Measurements from ENCODE around the gene CSTF2T.

Gene CSTF2T, protein sequence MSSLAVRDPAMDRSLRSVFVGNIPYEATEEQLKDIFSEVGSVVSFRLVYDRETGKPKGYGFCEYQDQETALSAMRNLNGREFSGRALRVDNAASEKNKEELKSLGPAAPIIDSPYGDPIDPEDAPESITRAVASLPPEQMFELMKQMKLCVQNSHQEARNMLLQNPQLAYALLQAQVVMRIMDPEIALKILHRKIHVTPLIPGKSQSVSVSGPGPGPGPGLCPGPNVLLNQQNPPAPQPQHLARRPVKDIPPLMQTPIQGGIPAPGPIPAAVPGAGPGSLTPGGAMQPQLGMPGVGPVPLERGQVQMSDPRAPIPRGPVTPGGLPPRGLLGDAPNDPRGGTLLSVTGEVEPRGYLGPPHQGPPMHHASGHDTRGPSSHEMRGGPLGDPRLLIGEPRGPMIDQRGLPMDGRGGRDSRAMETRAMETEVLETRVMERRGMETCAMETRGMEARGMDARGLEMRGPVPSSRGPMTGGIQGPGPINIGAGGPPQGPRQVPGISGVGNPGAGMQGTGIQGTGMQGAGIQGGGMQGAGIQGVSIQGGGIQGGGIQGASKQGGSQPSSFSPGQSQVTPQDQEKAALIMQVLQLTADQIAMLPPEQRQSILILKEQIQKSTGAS

DNA sequence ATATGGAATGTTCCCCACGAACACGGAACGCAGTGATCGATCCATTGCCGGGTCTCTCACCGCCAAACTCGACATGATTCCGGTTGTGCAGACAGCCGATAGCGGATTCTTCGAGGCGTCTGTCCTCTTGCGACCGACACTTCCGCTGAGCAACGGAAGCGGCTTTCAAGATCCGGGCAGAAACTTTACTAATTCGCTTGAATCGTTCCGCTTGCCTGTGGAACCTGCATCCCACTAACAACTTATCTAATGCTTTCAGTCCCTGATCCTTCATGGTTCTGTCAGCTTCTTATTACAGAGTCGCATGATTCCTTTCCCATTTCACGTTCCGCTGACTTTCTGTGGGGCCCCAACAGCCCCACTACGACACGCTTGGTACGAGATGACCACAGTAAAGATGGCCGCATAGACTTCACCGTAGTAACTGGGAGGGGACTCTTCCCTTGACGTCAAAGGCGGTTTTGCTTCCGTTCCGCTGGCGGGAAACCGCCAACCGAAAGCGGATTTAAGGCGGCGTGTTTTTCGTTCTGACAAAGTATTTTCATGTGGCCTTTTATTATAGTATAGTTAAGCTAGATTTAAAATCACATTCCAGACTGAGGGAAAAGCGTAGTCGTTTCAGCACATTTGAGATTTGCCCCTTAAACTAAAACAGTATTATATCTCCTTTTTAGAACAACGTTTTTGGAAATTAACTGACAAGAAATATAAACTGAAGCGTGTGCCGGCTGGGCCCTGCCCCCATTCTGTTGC lies at the start of gene CSTF2T:
Gene CSTF2T (minus strand): TSS at position 121 of the 753 bp plus-strand sequence. CDS start 46 bp downstream, at position 75.
- DNase-seq (ENCODE audit: low read depth): peak; percentile 79

DNA sequence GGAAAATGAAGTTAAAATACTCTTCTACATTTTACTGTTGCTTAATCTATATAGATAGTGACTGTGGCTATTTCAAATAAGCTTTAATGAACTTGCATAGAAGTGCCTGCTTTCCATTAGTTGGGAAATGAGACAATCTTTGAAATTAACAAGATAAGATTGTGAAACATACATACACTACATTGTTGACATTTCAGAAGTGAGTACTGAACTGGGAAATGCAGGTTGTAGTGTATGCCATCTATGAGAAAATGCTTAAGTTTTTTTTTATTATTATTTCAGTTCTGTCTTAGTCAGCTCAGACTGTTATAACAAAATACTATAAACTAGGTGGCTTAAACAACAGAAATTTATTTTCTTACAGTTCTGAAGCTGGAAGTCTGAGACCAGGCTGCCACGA lies 49.6 kb upstream of the CSTF2T start:
- DNase-seq (ENCODE audit: low read depth): no peak

DNA sequence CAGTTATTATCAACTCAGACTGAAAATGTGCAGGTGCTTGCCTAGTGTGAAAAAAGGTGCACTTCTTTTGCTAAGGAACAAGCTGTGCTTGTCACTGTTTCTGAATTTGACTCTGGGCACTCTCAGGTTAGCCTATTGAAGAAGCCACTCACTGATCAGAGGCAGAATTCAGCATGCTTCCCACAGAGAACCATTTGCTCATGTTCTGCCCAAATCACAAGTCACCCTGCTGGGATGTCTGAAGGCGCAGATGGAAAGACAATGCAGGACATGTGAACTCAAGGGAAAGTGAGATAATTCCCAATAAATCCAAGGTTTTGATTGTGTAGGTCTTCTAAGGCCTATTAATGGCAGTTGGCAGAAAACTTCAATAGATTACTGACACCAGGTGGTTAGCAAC lies 47.8 kb upstream of the CSTF2T start:
- no peak for DNase-seq (ENCODE audit: low read depth)

DNA sequence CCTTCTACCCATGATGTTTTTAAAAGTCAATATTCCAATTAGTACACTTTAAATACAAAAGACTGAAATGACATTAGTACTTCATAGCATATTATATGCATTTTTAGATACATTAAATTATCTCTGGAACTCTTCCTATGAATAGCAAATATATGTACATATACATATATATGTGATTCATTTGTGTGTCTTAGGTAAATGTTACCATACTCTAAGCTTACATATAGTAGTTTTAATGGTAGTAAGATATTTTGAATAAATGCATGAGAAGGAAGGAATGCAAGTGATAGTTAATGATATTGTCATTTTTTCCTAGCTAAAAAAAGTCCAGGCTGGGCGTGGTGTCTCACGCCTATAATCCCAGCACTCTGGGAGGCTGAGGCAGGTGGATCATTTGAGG lies 46.0 kb upstream of the CSTF2T start:
- DNase-seq (ENCODE audit: low read depth): no peak

DNA sequence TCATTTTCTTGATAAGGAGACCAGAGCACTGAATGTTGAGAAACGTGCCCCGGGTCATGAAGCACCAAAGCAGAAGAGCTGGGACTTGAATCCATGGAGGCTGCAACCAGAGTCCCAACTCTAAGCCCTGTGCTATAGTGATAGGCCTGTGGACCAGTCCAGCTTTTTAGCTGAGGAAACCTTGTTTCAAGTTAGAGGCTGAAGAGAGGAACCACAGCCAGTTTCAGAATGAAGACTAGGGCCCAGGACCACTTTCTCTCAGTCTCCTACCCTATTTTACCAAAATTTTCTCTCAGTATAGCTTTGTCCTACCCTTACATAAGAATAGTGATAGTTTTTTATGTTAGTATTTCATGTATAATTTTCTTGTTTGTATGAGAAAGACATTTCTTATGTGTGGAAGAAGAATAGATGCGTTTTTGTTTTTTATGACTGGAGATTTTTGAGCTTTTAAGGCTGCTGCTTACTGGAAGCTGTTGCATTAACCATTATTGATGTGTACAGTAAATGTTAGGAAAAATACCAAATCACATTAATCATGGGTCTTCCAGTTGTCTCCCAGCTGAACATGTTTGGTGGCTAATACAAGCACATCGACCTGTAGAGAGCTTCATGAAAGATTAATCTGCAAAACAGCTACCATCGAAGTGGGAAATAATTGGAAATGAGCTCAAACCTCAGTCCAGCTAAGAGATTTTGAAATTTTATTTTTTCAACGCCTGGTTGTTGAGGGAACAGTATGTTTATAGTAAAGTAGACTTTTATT lies 45.0 kb upstream of the CSTF2T start:
- DNase-seq (ENCODE audit: low read depth): no peak

DNA sequence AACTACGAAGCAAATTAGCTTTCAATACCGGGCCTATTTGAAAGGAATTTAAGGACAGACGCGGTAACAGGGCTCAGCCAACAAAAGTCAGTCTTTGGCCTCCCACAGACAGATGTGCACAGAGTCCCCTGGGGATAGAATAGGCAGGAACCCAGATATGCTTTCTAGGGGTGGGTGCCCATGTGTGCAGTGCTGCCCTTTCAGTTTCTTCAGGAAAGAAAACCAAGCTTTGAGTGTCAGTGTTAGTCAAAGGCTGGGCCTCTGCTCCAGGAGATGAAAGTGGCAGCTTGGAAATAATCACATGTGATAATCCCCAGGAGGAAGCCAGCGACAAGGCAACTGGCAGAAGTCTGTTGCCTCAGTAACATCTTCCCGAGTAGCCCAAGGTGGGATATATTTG lies 43.8 kb upstream of the CSTF2T start:
- no peak for DNase-seq (ENCODE audit: low read depth)

DNA sequence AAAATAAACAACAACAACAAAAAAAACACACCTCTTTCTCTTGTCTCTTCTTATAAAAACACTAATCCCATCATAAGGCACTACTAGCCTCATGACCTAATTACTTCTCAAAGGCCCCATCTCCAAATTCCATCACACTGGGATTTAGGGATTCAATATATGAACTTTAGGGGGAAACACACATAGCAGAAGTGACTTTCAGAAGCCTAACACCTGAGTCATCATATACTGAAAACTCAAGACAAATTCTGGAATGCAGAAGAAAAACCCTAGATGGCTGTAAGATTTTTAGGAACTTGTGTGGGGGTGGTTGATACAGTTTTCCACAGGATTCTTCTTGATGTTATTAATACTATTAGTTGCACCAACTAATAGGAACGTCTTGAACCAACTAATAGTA lies 33.7 kb upstream of the CSTF2T start:
- DNase-seq (ENCODE audit: low read depth): no peak

DNA sequence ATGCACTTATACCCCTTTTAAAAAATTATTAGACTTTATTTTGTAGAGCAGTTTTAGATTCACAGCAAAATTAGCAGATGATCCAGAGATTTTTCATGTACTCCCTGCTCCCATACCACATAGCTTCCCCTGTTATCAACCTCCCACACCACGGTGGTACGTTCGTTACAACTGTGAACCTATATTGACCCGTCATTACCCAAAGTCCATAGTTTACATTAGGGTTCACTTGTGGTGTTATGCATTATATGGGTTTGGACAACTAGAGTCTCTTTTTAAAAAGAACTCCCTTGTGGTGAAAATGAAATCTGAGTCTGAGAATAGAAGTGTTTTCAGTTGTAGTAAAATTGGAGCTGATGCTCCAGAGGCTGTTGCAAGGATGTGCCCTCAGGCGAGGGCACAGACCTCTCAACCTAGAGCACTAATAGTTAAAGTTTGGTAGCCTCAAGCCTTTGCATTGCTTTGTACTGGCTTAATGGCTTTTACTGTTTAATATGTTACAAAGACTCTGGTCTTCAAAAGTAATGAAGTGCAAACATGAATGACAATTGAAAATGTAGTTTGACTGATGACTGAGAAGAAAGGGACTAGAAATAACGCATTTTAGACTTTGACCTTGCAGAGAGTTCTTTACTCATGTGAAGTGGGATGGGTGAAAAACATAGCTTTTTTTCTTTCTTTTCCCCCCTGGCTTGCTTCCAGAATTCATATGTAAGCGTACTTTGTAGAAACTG lies 30.6 kb upstream of the CSTF2T start:
- no peak for DNase-seq (ENCODE audit: low read depth)

DNA sequence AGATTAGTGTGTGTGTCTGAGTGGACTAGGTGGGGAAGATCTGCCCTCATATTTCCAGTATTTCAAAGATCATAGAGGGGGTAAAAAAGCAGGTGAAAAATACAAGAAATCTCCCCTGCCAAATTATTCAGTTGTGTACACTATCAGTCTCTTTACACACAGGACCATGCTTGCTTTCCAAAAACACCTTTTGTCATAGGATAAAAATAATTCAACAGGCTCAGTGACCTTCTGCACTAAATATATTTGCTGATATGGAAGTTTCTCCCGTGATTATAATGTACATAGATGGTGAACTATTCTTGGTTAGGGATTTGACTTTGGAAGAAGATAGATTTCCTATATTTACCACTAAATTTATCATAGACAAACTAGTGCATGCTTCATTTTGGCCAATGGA lies 24.6 kb upstream of the CSTF2T start:
- DNase-seq (ENCODE audit: low read depth): no peak

DNA sequence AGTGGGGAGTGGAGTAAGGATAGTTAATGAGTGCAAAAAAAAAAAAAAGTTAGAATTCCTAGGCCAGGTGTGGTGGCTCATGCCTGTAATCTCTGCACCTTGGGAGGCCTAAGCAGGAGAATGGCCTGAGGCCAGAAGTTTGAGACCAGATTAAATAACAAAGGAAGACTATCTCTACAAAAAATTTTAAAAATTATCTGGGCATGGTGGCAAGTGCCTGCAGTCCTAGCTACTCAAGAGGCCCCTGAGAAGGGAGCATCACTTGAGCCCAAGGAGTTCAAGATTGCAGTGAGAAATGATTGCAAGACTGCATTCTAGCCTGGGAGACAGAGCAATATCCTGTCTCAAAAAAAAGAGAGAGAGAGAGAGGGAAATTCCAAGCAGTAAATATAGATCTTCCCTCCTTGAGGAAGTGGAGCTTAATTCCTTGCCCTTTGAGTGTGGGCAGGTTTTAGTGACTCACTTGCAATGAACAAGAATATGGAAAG lies 19.5 kb upstream of the CSTF2T start:
- no peak for DNase-seq (ENCODE audit: low read depth)

DNA sequence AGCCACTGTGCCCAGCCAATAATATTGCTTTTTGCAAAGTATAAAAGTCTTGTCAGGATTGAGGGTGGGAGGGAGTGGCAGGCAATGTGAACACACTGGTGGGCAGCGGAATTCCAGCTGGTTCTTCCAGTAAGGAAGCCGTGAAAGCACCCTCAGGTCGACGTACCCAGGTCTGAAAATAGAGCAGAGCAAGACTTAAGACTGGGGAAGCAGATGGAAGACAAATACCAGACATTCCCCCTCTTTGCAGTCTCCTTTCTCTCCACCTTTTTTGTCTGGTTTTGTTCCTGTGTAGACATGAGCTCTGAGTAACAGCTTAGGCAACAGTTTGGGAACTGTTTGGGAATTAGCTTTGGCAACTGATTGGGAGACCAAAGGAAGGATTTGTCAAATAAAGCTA lies 17.6 kb upstream of the CSTF2T start:
- no peak for DNase-seq (ENCODE audit: low read depth)

DNA sequence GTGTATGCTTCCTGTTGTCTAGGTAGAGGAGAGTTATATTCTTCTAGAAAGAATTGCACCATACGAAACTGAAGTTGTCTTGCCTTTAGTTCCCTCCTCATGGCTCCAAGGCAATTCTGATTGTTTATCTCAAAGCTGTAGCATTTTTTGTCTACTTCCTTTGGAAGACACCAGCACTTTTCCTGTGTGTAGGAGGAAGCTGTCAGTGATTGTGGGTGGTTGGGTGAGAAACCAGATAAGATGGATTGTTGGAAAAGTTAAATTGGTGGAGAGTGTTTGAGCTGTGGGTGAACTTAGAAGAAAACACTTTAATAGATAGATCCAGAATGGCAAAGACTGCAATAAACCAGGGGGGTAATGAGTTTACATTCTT lies 12.1 kb upstream of the CSTF2T start:
- no peak for DNase-seq (ENCODE audit: low read depth)

DNA sequence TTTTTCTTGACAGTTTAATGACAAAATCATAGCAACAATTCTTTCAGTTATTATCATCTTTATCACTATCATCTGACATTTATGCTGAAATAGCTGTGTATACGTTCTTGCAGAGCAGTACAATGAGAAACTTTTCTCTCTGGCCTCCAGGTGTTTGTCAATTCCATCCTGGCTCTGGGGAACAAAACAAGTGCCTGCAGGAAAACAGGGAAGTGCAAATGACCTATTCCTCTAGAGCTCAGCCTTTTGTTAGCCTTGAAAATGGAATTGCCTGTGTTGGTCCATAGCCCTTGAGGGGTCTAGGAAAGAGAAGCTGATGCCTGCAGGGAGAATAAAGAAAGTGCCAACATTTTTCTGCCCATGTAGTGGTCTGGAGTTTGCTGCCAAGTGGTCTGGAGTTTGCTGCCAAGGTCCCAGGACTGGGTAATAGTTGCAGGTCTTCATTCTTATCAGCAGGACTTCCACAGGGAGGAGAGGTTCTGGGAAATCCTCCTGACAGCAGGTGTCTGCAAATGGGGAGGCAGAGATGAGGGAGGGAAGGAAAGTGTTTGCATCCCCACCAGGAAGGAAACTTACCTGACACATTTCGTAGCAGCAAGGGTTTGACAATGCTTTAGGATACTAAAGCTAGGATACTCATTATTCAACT lies 10.1 kb upstream of the CSTF2T start:
- DNase-seq (ENCODE audit: low read depth): no peak

DNA sequence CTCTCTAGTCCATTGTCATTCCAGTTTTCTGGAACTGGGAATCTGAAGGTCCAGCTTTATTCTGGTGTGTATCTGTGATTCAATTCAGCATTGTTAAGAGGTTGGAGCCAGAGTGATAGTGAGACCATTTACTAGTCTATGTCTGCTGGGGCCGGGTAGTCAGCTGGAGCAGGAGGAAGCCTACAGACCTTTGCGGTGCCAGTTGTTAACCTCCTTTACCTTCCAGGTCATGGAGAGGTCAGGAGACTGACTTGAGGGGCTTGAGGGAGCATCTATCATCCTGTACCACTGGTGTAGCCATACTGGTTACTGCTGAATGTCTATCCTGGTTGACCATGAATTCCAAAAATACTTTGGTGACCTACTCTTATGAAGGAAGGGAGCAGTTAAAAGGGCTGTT lies 9.2 kb upstream of the CSTF2T start:
- no peak for DNase-seq (ENCODE audit: low read depth)

DNA sequence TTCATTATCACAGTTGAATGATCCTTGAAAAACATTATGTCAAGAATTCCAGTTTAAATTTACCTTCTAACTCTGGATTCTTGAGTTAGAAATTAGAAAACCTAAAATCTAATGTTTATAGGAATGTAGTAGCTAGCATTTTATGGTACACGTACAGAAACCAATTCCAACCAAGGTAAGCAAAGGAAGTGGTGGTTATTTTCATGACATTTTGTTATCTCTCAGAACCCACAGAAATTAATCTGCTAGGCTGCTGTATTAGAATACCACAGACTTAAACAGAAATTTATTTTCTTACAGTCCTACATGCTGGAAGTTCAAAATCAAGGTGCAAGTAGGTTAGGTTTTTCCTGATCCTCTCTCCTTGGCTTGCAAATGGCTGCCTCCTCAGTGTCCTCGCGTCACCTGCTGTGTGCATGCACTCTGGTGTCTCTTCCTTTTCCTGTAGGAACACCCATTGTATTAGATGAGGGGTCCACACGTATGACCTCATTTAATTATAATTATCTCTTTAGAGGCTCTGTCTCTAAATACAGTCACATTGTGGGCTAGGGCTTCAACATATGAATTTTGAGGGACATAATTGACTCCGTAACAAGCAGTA lies 8.5 kb upstream of the CSTF2T start:
- DNase-seq (ENCODE audit: low read depth): no peak

DNA sequence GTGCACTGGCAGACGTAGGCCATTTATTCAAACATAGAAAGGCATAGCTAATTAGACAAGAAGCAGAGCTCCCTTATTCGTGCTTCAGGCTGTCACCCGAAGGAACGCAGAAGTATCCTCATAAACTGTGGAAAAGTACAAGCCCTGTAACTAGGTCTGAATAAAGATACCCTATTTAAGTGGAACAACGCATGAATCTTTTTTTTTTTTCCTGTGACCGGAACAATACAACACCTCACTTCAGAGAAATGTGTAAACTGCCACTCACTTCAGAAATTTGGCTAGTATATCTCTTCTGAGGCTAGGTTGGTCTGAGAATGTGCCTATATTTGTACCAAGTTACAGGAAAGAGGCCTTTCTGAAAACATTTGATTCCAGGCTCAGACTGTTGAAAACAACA lies 8.0 kb upstream of the CSTF2T start:
- DNase-seq (ENCODE audit: low read depth): no peak

DNA sequence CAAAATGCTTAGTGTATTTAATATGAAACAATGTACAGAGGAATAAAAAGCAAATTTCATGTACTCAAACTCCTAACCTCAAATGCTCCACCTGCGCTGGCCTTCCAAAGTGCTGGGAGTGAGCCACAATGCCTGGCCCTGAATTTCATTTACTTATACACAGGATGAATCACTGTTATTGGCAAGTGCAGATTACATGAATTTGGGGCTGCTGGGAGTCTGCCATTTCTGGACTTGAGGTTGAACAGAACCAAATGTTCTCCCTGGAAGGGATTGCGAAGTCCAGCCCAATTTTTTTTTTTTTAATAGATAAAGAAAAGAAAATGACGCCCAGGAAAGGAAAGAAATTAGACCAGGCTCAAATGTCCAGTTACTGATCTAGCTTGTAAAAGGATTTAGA lies 6.8 kb upstream of the CSTF2T start:
- DNase-seq (ENCODE audit: low read depth): no peak

DNA sequence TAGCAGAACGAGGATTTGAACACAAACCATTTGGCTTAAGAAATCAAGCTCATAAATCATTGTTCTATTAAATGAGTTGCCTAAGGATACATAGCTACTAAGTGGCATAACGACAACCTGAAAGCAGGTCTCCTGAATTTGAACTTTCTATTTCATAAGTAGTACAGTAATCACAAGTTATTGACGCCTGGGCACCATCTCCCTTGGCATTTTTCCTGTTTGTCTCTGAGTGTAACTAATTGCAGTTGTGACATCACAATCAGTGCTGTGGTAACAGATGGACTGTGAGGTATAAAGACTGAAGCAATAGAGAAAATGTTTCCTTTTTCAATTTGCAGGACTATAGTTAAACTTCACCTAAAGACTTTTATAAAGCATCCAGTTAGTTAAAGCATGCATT lies 6.4 kb upstream of the CSTF2T start:
- DNase-seq (ENCODE audit: low read depth): no peak

DNA sequence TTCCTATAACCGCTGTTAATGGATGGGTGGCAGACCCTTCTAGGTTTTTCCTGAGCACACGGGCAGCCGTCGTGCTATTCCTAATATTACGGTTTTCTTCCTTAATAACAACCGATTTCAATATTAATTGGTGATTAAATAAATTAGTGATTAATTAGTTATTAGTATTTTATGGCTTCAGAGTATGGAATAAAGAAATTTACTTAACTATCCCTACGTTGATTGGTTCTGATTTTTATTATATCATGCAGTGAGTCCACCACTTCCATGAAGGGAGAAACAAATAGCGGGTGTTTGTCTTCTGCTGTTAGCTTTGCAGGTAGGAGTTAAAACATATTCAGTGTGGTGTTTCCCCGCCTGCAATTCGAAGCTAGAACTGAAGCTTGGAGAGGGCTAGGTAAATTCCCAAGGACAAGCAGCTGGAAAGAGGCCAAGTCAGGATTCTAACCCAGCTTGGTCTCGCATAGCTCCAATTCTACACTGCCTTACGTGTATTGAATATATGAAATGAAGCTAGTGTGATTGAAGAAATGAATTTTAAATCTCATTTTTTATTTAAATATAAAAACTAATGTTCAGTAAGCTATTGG lies 928 bp upstream of the CSTF2T start:
- DNase-seq (ENCODE audit: low read depth): no peak

DNA sequence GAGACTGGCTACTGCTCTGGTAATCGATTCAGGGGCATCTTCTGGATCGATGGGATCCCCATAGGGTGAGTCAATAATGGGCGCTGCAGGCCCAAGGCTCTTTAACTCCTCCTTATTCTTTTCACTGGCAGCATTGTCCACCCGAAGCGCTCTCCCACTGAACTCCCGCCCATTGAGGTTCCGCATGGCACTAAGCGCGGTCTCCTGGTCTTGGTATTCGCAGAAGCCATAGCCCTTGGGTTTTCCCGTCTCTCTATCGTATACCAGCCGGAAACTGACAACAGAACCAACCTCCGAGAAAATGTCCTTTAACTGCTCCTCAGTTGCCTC lies 285 bp downstream of the CSTF2T start:
- no peak for DNase-seq (ENCODE audit: low read depth)
